COR-L47 (cell line): Measurements from ENCODE around the gene NPDC1.
A peak's percentile ranks its signal among the peaks of the same experiment; 100 is the strongest.
"Not testable (repeated sequence)": the region's sequence is repeated elsewhere in the genome, so short reads cannot be mapped to it uniquely, and the experiment has no call there.

ENCODE experiments used
- DNase-seq: peaks from one replicate; lab custom pipeline; 2025; lab: John Stamatoyannopoulos, UW

The NPDC1 gene

DNA sequence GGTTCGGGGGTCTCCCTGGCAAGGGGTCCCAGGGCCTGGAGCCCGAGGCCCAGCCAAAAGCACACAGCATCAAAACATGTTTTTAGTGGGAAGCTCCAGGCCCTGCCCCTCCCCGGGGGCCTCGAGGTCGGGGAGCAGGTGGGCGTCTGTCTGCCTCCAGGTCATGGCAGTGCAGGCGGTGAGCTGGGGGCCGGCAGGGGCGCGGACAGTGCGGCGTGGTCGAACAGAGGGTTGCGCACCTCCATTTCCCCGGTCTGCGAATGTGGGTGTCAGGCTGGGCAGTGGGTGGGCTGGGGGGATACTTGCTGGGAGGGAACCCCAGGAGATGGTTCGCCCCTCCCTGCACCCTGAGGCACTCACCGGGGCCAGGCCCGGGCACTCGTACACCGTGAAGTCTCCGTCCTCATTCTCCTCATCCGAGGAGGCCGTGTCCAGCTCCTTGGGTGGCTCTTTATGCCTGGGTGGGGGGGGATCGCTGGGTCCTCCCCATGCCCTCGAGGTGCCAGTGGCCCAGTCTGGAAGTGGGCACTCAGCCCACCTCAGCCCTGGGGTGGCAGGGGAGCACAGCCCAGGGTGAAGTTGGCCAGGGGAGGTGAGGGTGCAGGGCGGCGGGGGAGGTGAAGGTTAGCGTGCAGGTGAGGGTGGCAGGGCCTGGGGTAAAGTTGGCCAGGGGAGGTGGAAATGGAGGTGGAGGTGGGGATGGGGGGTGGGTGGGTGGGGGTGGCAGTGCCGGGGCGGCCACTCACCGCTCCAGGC, 6.2 kb downstream of the NPDC1 start:
- DNase-seq: no peak

DNA sequence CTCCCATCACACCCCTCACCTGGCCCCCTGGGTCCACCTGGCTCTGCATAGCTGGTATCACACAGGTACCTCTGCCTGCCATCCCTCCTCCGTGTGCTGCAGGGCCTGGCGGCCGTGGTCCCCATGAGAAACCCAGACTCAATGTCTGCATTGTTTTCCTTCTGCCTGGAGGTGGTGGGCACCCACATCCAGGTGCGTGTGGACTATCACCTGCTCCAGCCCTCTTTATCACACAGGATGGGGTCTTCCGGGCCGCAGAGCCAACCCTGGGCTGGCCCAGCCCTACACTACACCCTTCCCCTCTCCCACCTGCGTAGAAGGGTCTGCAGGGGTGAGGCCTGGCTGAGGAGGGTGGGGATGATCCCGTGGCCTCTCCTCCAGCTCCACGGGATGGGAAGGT, 7.1 kb downstream of the NPDC1 start:
- no peak for DNase-seq

DNA sequence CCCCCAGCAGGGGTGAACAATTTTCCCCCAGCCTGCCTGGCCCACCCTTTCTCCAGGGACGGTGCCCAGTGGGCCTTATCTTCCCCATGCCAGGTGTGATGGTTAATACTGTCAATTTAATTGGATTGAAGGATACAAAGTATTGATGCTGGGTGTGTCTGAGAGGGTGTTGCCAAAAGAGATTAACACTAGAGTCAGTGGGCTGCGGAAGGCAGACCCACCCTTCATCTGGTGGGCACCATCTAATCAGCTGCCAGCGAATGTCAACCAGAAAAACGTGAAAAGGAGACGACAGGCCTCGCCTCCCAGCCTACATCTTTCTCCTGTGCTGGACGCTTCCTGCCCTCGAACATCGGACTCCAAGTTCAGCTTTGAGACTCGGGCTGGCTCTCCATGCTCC, 8.5 kb downstream of the NPDC1 start:
- no peak for DNase-seq

GRCh38 chr9:137037035-137037434, 8.9 kb downstream of the NPDC1 start:
- no peak for DNase-seq

GRCh38 chr9:137035937-137036336, 10.0 kb downstream of the NPDC1 start:
- no peak for DNase-seq

GRCh38 chr9:137035507-137035834, 10.5 kb downstream of the NPDC1 start:
- no peak for DNase-seq

DNA sequence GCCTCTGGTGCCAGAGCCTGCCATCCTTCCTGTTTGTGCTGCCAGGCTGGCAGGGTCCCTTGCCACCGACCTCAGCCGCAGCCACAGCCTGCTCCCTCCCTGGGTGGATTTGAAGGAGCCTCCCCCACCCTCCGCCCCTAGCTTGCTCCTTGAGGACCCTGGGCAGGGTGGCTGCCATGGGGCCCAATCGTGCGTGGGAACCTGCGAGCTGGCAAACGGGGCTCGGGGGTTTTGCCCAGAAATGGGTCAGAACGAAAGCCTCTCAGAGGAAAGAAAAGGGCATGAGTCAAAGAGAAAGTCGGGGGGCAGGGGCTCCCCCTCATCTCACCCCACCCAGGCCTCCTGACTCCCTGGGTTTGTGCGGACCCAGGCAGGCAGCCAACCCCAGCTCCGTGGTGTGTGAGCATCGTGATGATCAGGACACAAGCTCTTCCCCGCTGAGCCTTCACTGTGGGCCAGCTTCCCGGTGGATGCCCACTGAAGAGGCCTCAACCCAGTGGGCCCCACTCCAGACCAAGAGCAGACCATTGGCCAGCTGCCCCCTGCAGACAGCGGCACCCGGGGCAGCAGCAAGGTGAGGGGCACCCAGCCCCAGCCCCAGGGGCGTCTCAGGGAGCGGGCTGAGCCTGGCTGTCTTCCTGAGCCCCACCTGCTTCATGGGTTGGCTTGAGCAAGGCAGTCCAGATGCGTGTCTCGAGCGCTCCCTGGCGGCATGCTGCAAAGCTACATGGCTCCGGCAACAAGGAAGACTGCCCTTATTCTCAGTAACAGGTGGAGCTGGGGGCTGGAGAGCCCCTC, 11.1 kb downstream of the NPDC1 start:
- DNase-seq: peak; percentile 86

DNA sequence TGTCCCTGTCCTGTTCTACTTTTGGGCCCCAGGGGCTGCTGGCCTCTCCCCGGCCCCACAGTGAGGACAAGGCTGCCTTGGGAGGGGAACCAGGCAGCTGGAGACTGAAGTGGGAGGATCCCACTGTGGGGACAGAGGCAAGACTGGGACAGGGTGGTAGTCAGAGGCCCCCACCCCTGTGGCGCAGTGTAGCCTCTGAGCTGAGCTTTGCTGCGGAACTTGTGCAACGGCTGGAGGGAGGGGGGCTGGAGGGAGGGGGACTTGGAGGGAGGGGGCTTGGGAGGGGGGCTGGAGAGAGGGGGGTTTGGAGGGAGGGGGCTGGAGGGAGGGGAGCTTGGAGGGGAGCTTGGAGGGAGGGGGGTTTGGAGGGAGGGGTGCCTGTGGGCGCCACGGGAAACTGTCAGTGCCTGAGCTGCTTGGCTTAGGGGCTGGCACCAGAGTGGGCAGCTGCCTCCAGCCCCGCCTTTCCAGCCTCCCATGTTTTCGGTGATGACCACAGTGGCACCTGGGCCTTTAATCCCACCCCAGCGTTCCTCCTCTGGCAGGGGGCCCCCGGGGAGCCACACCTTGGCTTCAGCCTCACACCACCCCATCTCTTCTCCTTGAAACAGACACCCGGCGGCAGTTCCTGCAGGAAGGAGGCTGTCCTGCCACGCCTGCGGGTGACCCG, 11.8 kb downstream of the NPDC1 start:
- no peak for DNase-seq

DNA sequence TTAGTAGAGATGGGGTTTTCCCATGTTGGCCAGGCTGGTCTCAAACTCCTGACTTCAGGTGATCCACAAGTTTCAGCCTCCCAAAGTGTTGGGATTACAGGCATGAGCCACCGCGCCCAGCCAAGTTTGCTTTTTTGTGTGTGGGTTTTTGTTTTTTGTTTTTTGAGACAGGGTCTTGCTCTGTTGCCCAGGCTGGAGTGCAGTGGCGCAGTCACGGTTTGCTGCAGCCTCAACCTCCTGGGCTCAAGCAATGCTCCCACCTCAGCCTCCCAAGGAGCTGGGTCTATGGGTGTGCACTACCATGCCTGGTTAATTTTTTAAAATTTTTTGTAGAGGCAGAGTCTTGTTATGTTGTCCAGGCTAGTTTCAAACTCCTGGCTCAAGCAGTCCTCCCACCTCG, 12.5 kb downstream of the NPDC1 start:
- DNase-seq: not testable (repeated sequence)

- no peak for DNase-seq
These were observed 13.1 kb downstream of the NPDC1 start for GRCh38 chr9:137032858-137033257.

GRCh38 chr9:137031904-137032640, 13.9 kb downstream of the NPDC1 start, which contains the start of gene FUT7:
TSS of gene FUT7 (minus strand) at chr9:137032088. CDS start at chr9:137031991, 97 bp downstream.
- DNase-seq: no peak

- no peak for DNase-seq
These were observed 15.1 kb downstream of the NPDC1 start for GRCh38 chr9:137030538-137031527.

DNA sequence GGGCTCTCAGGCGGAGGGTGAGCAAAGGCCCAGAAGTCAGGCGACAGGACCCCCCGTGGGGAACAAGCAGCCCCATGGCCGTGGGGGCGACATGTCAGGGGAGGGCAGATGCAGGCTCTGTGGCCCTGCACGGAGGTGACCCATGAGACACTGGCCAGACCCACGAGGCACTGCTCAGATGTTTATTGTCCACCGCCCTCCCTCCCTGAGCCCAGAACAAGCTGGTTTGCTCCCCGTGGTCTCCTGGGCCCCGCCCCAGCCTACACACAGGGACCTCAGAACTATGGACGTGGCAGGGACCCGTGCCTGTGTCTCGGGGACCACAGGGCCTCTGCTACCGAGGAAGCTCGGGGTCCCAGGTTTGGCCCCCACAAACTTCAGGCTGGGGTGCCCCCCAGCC, 16.0 kb downstream of the NPDC1 start:
- no peak for DNase-seq

DNA sequence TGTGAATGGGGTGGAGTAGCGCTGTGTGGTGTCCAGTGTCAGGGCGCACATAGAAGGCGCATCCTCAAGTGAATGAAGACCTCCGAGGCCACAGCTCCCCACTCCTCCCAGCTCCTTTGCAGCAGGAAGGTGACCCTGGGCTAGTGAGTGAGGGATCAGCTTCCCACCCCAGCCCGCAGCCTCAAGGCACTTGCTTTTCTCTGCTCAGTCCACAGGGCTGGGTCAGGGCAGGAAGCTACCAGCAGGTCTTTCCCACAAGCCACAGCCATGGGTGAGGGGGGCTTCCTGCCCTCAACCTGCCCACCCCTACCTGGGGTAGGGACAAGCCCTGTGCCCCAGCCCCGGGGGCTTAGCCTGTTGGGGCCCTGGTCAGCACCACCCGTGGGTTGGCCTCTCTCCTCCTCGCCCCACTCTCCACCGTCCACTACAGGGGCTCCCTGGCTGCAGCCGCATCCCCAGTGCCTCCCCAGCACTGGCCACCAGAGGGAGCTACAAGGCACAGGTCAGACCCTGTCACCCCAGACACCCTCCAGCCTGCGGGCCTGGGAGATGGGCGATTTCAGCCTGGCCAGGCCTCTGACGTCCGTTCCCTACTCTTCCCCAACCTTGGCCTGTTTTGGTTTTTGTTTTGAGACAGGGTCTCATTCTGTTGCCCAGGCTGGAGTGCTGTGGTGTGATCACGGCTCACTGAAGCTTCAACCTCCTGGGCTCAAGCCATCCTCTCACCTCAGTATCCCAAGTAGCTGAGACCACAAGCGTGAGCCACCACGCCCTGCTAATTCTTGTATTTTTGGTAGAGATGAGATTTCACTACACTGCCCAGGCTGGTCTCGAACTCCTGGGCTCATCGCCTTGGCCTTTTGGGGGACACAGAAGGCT, 16.7 kb downstream of the NPDC1 start:
- peak; percentile 22 for DNase-seq

- peak; percentile 44 for DNase-seq
These were observed 17.5 kb downstream of the NPDC1 start for GRCh38 chr9:137028263-137029057.

DNA sequence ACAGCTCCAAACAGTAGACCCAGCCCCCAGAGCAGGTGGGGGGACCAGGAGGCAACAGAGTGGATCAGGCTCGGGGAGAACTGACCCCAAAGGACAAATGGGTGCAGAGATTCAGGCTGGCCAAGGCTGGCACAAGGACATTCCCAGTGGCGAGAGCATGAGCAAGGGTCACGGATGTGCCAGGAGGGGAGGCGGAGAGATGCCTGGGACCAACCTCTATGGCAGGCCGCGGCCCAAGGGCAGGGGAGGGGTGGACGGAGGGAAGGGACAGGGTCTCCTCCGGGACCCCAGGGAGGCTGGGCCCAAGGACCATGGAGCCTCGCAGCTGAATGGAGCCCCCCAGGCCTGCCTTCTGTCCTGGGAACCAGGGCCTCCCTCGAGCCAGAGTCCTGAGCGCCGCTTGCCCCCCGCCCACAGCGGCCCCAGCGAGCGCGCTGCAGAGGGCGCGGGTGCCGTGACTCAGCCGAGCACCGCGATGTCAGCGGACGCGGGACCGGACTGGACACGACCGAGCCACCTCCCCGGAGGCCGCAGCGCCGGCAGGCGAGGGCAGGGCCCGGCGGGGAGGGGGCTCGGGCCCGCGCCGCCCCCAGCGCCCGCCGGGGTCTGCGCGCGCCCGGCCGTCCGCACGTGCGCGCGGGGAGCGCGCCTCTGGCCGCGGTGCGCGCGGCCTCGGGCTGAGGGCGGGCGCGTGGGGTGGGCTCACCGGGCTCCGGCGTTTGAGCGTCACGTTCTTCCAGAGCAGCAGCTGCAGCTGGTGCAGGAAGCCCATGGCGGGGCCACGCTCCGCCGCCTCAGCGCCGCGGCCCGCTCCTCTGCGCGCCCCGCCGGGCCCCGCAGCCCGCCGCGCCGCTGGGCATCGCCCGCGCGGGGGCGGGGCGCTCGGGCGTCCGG, 18.4 kb downstream of the NPDC1 start, which contains the start of gene ABCA2:
Gene ABCA2 (minus strand): TSS at position 869 of the 894 bp plus-strand sequence. CDS start 97 bp downstream, at position 772.
- no peak for DNase-seq

DNA sequence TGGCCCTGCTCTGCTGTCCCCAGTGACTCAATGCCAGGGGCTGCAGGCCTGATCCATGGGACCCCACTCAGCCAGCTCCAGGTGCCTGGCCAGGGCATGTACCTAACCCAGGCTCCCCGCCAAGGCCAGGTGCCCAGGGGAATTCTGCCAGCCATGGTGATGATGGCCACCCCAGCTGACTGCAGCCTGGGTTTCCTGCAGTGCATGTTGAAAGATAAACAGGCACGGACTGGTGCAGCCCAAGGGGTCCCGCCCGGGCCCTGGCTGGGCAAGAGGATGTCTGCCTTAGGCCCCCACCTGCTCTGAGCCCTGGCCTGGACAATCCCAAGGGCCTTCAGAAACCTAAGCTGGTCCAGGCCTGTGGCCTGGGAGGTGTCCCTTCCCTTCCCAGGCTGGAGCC, 19.1 kb downstream of the NPDC1 start:
- no peak for DNase-seq

DNA sequence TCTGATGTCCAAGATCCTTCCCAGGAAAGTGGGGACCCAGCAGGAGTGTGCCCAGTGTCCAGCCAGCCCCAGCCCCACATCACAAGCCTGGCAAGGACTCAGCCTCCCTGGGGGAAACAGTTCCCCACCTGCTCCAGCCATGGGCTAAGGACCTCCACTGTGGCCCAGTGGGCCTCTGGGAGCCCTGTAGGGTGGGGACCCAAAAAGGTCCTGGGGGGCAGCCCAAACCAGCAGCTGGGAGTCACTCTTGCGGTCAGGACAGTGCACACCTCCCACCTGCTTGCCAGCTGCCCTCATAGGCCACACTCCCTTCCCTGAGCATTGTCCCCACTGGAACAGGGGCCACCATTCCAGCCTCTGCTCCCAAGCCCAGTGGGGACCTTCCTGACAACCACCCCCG, 19.6 kb downstream of the NPDC1 start:
- no peak for DNase-seq
